ENCODE results near the gene EXOSC9. TPM values are rescaled to one million over a fixed set of nuclear protein-coding genes. Genes with fewer than 3 reads are reported as not detected.

Gene EXOSC9
- total RNA-seq, 1 experiment from 2014 or later: 69.1 TPM

- peak overlapping the region; percentile 91 to 92 for H3K4me3 Mint-ChIP-seq
- H3K4me1 Mint-ChIP-seq: peaks cover 16 to 25% of the 10 kb centered on the region in 2 experiments
- Histone ChIP-seq H3K14ac (ENCODE audit: insufficient read depth, low read length) (peak overlapping the region; percentile 97; the same call in 1 of the 2 replicates), H3K27me3 (ENCODE audit: insufficient read depth, low read length) (no peaks in the 10 kb centered on the region), H3K23ac (ENCODE audit: insufficient read length, low read depth, low read length) (no peak overlapping the region), H4K8ac (replicated peaks; ENCODE audit: insufficient read length, low read depth, low read length) (no peak overlapping the region), H3T11ph (ENCODE audit: low read length) (no peak overlapping the region), H3K27ac (ENCODE audit: insufficient read length, low read depth, low read length) (no peak overlapping the region), H2BK120ac (ENCODE audit: low read depth, low read length, poor library complexity, severe bottlenecking) (no peak overlapping the region), H3K9ac (ENCODE audit: extremely low read depth, insufficient read length, low read length) (peak overlapping the region; percentile 100), H2BK15ac (ENCODE audit: low read depth, low read length) (no peak overlapping the region), H3K4me1 (ENCODE audit: insufficient read depth, low read length) (no peaks in the 10 kb centered on the region), H3K23me2 (ENCODE audit: insufficient read length, low read depth, low read length, poor library complexity, severe bottlenecking) (peaks cover 7% of the 10 kb centered on the region), H3K79me2 (ENCODE audit: insufficient read depth, low read length) (peaks cover 4% of the 10 kb centered on the region; the same call in 1 of the 2 replicates), H3K18ac (ENCODE audit: insufficient read length, low read depth, low read length) (peak overlapping the region; percentile 99), H4K91ac (ENCODE audit: insufficient read length, low read depth, low read length) (no peak overlapping the region), H2BK5ac (ENCODE audit: insufficient read length, low read length) (no peak overlapping the region), H3K4ac (ENCODE audit: low read depth, low read length) (0 out of 2 replicates have a peak overlapping the region, but pooled peaks have one; percentile 73), H3K56ac (ENCODE audit: insufficient read length, low read depth, low read length) (peak overlapping the region; percentile 58), H3K79me1 (ENCODE audit: insufficient read depth, low read depth, low read length, poor library complexity, severe bottlenecking) (no peaks in the 10 kb centered on the region), H2AFZ (ENCODE audit: low read length) (no peak overlapping the region), H3K4me2 (ENCODE audit: insufficient read depth, insufficient read length, low read length) (peak overlapping the region; percentile 93), H2AK5ac (ENCODE audit: insufficient read length, low read length) (peak overlapping the region; percentile 16), H3K9me3 (ENCODE audit: control insufficient read depth, low read depth, low read length) (no peaks in the 10 kb centered on the region), H4K20me1 (ENCODE audit: control insufficient read depth, insufficient read depth, insufficient read length) (no peaks in the 10 kb centered on the region), H2BK12ac (ENCODE audit: insufficient read length, low read depth, low read length) (no peak overlapping the region), H2BK20ac (ENCODE audit: low read depth, low read length, poor library complexity, severe bottlenecking) (no peak overlapping the region), H4K5ac (ENCODE audit: insufficient read length, low read depth, low read length) (no peak overlapping the region)
- no peaks in the 10 kb centered on the region for H3K9me3 Mint-ChIP-seq
- peaks cover 26 to 47% (median 38%) of the 10 kb centered on the region in 3 experiments for H3K36me3 Mint-ChIP-seq (ENCODE audit: insufficient read depth in 1 of 3, low read depth in 3 of 3)
- DNase-seq: no peak
- WGBS (ENCODE audit: extremely low coverage, insufficient read length, low lambda C conversion rate): no CpG with 5 or more reads among the region's 4 CpGs
- H3K27me3 Mint-ChIP-seq (ENCODE audit: low read depth): no peaks in the 10 kb centered on the region
- TF ChIP-seq, protein P1, sequence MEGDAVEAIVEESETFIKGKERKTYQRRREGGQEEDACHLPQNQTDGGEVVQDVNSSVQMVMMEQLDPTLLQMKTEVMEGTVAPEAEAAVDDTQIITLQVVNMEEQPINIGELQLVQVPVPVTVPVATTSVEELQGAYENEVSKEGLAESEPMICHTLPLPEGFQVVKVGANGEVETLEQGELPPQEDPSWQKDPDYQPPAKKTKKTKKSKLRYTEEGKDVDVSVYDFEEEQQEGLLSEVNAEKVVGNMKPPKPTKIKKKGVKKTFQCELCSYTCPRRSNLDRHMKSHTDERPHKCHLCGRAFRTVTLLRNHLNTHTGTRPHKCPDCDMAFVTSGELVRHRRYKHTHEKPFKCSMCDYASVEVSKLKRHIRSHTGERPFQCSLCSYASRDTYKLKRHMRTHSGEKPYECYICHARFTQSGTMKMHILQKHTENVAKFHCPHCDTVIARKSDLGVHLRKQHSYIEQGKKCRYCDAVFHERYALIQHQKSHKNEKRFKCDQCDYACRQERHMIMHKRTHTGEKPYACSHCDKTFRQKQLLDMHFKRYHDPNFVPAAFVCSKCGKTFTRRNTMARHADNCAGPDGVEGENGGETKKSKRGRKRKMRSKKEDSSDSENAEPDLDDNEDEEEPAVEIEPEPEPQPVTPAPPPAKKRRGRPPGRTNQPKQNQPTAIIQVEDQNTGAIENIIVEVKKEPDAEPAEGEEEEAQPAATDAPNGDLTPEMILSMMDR (conservative IDR thresholded peaks at IDR 0.05): no peak
- H3K27ac Mint-ChIP-seq: peak overlapping the region; percentile 93 to 99 (median 97); a peak in 6 of 7 replicates
Observed at GRCh38 chr4:121801715-121802075, 572 bp downstream of the EXOSC9 start.

Data from H9 (cell line).